ENCODE data around the gene CAMKMT.
"Not testable (repeated sequence)": the region's sequence is repeated elsewhere in the genome, so short reads cannot be mapped to it uniquely, and the experiment has no call there.

The CAMKMT gene

GRCh38 chr2:44550561-44550960, 188.8 kb downstream of the CAMKMT start:
- no peak for DNase-seq (ENCODE audit: low read depth)

- no peak for DNase-seq (ENCODE audit: low read depth)
Measured at GRCh38 chr2:44551497-44551896, 189.8 kb downstream of the CAMKMT start.

- DNase-seq (ENCODE audit: low read depth), result no peak
Measured at GRCh38 chr2:44553456-44553855, 191.7 kb downstream of the CAMKMT start.

GRCh38 chr2:44555700-44556099, 194.0 kb downstream of the CAMKMT start:
- no peak for DNase-seq (ENCODE audit: low read depth)

- DNase-seq (ENCODE audit: low read depth), result no peak
Measured at GRCh38 chr2:44559108-44559507, 197.4 kb downstream of the CAMKMT start.

GRCh38 chr2:44560352-44560751, 198.6 kb downstream of the CAMKMT start:
- DNase-seq (ENCODE audit: low read depth), result no peak

GRCh38 chr2:44560941-44561340, 199.2 kb downstream of the CAMKMT start:
- no peak for DNase-seq (ENCODE audit: low read depth)

GRCh38 chr2:44562737-44563136, 201.0 kb downstream of the CAMKMT start:
- DNase-seq (ENCODE audit: low read depth), result no peak

- no peak for DNase-seq (ENCODE audit: low read depth)
Measured at GRCh38 chr2:44564752-44565151, 203.0 kb downstream of the CAMKMT start.

- no peak for DNase-seq (ENCODE audit: low read depth)
Measured at GRCh38 chr2:44566059-44566458, 204.3 kb downstream of the CAMKMT start.

- no peak for DNase-seq (ENCODE audit: low read depth)
Measured at GRCh38 chr2:44569491-44569890, 207.7 kb downstream of the CAMKMT start.

- DNase-seq (ENCODE audit: low read depth), result no peak
Measured at GRCh38 chr2:44570271-44570670, 208.5 kb downstream of the CAMKMT start.

GRCh38 chr2:44570777-44571176, 209.0 kb downstream of the CAMKMT start:
- no peak for DNase-seq (ENCODE audit: low read depth)

GRCh38 chr2:44572196-44572900, 210.6 kb downstream of the CAMKMT start:
- no peak for DNase-seq (ENCODE audit: low read depth)

- DNase-seq (ENCODE audit: low read depth), result no peak
Measured at GRCh38 chr2:44573996-44574395, 212.2 kb downstream of the CAMKMT start.

- peak; percentile 40 for DNase-seq (ENCODE audit: low read depth)
Measured at GRCh38 chr2:44578471-44579093, 216.8 kb downstream of the CAMKMT start.

- no peak for DNase-seq (ENCODE audit: low read depth)
Measured at GRCh38 chr2:44579115-44579836, 217.5 kb downstream of the CAMKMT start.

- no peak for DNase-seq (ENCODE audit: low read depth)
Measured at GRCh38 chr2:44579837-44580230, 218.1 kb downstream of the CAMKMT start.

- DNase-seq (ENCODE audit: low read depth), result no peak
Measured at GRCh38 chr2:44580875-44581515, 219.2 kb downstream of the CAMKMT start.

GRCh38 chr2:44582363-44583008, 220.7 kb downstream of the CAMKMT start:
- DNase-seq (ENCODE audit: low read depth), result no peak

GRCh38 chr2:44595615-44596014, 233.9 kb downstream of the CAMKMT start:
- DNase-seq (ENCODE audit: low read depth), result not testable (repeated sequence)
